A673 (cell line): ENCODE results near the gene MSI2. TPM values are rescaled to one million over a fixed set of nuclear protein-coding genes. Genes with fewer than 3 reads are reported as not detected.

Source experiments
- BruUV-seq: library from RNA; stranded (reverse); fragments of 400-500 nt; replicated peaks from 2 replicates; lab custom pipeline; 2021; lab: Mats Ljungman, UMichigan
- CTCF ChIA-PET: fragments of 300-600 bp; sonication (Branson Sonifier 250); formaldehyde crosslinking; loops from one replicate; lab custom pipeline; 2022; ENCODE audit warnings: antibody characterized with exemption; lab: Charles Lee
- POLR2A ChIA-PET: fragments of 300-600 bp; sonication (Branson Sonifier 250); formaldehyde crosslinking; loops from one replicate; lab custom pipeline; 2022; ENCODE audit warnings: antibody characterized with exemption; ENCODE audit not compliant: low non-redundant PET; lab: Charles Lee
- DNase-seq: peaks from one replicate; pipeline ENCODE4 v3.0.0-alpha.2; 2015; ENCODE audit warnings: low spot score
- H3K27ac ChIP-seq: fragments of 200-600 bp; sonication (generic); 2 replicates; pipeline ENCODE4 v1.5.1; 2016; ENCODE audit warnings: mixed run types, low read depth, mild to moderate bottlenecking, mixed read lengths, antibody characterized with exemption, low read length; ENCODE audit not compliant: poor library complexity, severe bottlenecking
- H3K27me3 ChIP-seq: fragments of 200-600 bp; sonication (generic); replicated peaks from 2 replicates; pipeline ENCODE4 v1.6.1; 2017; ENCODE audit warnings: mixed run types, low read depth, mild to moderate bottlenecking, mixed read lengths, antibody characterized with exemption, low read length; ENCODE audit not compliant: insufficient read depth, poor library complexity
- H3K36me3 ChIP-seq: fragments of 200-600 bp; sonication (generic); 2 replicates; pipeline ENCODE4 v1.6.1; 2016; ENCODE audit warnings: mixed run types, mild to moderate bottlenecking, mixed read lengths, antibody characterized with exemption, low read length; ENCODE audit not compliant: insufficient read depth, poor library complexity, severe bottlenecking
- H3K4me1 ChIP-seq: fragments of 200-600 bp; sonication (generic); 2 replicates; pipeline ENCODE4 v1.6.1; 2017; ENCODE audit warnings: mixed run types, mild to moderate bottlenecking, mixed read lengths, antibody characterized with exemption, low read length; ENCODE audit not compliant: insufficient read depth, poor library complexity, severe bottlenecking
- H3K4me3 ChIP-seq: fragments of 200-600 bp; sonication (generic); 2 replicates; pipeline ENCODE4 v1.5.1; 2016; ENCODE audit warnings: low read depth, mixed run types, mild to moderate bottlenecking, mixed read lengths, low read length; ENCODE audit not compliant: poor library complexity, severe bottlenecking
- H3K9me3 ChIP-seq: fragments of 200-600 bp; sonication (generic); 2 replicates; pipeline ENCODE4 v1.6.1; 2016; ENCODE audit warnings: mixed run types, low read depth, mild to moderate bottlenecking, mixed read lengths, antibody characterized with exemption, low read length; ENCODE audit not compliant: poor library complexity, severe bottlenecking
- CTCF ChIP-seq: fragments of 300-800, 200-600 bp; sonication (generic); conservative IDR thresholded peaks from 2 replicates; pipeline ENCODE4 v1.5.1; 2017; ENCODE audit warnings: low read depth, mild to moderate bottlenecking, antibody characterized with exemption, low read length, moderate library complexity, mixed read lengths
- EZH2 ChIP-seq: fragments of 200-600 bp; sonication (generic); IDR thresholded peaks from 2 replicates; pipeline ENCODE4 v1.6.1; 2017; ENCODE audit warnings: borderline replicate concordance, low read depth, mild to moderate bottlenecking, mixed read lengths, antibody characterized with exemption, low read length; ENCODE audit not compliant: poor library complexity, severe bottlenecking
- intact Hi-C: fragments of 100-400 bp; cut with micrococcal nuclease; formaldehyde crosslinking; loops from one replicate; pipeline ENCODE4 v1.10.0; 2022; ENCODE audit not compliant: unreplicated experiment
- total RNA-seq: library from RNA; stranded (reverse); gene quantifications from 2 replicates; pipeline ENCODE4 v1.2.3, GENCODE V29; 2021

MSI2 gene
- total RNA-seq, 1 experiment from 2014 or later = 108 TPM

- intact Hi-C loops = no loop called here
- ChIA-PET POLR2A (no interaction called here), CTCF (no interaction called here)
- H3K4me3 ChIP-seq = no peak overlapping the region
- DNase-seq = no peak
- H3K9me3 ChIP-seq = no peaks in the 10 kb centered on the region
- TF ChIP-seq EZH2 (no peak), CTCF (no peak)
- no peak overlapping the region for H3K27ac ChIP-seq
- H3K4me1 ChIP-seq = peaks cover 20% of the 10 kb centered on the region
- no TSS peak for BruUV-seq
- H3K36me3 ChIP-seq = no peaks in the 10 kb centered on the region
- H3K27me3 ChIP-seq = no peaks in the 10 kb centered on the region
These were observed 209.3 kb downstream of the MSI2 start for GRCh38 chr17:57465610-57466009.

DNA sequence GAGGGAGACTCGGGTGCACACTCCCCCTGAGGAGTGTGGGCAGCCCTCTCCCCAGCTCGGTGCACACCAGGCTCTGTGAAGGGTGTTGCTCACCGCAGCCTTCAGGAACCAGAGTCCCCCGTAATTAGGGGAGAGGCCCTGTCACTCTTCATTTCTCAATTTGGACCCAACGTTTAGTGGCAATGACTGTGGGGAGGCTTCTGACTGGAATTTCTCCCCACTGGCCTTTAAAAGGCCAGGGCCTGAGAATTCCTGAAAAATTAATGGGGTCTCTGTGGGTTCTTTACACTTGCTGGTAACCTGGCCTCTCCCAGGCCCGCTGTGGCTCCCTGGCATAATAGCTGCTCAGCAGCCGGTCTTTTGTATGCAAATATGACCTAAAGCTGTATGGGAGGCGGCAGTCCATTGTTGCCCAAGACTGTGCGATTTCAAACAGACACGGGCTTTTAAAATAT, 209.7 kb downstream of the MSI2 start:
- intact Hi-C loops = no loop called here
- Histone ChIP-seq H3K27ac (no peak overlapping the region), H3K4me3 (no peak overlapping the region), H3K36me3 (no peaks in the 10 kb centered on the region), H3K27me3 (no peaks in the 10 kb centered on the region), H3K9me3 (no peaks in the 10 kb centered on the region), H3K4me1 (peaks cover 20% of the 10 kb centered on the region)
- no TSS peak for BruUV-seq
- CTCF ChIA-PET = no interaction called here
- DNase-seq = no peak
- POLR2A ChIA-PET = no interaction called here
- no peak for TF ChIP-seq CTCF
- TF ChIP-seq EZH2 = no peak

DNA sequence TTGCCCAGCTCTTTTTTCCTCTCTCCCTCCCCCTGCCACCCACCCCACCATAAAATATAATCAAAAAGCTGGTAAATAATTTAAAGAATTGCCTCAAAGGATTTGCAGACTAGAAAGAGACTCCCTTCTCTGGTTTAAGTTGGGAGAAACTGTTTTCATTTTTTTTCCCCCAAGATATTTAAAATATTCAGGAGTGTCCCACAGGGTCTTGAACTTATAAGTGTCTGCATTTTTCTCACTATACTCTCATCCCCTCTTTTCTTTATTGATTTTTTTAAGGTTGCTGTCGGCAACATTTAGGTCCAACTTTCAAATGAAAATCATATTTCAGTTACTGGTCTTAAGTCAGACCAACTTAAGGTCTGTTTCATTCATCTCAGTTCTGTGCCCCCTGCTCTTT, 210.2 kb downstream of the MSI2 start:
- ChIA-PET POLR2A (no interaction called here), CTCF (interaction anchor here (0.6 kb wide), 2 partner anchors 46 to 253 kb away, joined by 3 to 4 read pairs; no protein-coding TSS in a partner anchor)
- Histone ChIP-seq H3K9me3 (no peaks in the 10 kb centered on the region), H3K4me1 (peaks cover 25% of the 10 kb centered on the region), H3K4me3 (no peak overlapping the region), H3K27me3 (no peaks in the 10 kb centered on the region), H3K27ac (no peak overlapping the region), H3K36me3 (no peaks in the 10 kb centered on the region)
- no peak for DNase-seq
- TF ChIP-seq EZH2 = no peak
- TF ChIP-seq CTCF = no peak
- BruUV-seq = no TSS peak
- intact Hi-C loops = no loop called here
